ENCODE data around the gene ADGRL2. TPM values are rescaled to one million over a fixed set of nuclear protein-coding genes. Genes with fewer than 3 reads are reported as not detected.

The ADGRL2 gene
- total and polyA plus RNA-seq, 9 of the 15 experiments (the other 6 are each of a cell fraction or from before 2014, with no cell fraction given): 0.03 to 0.15 (median 0.13) TPM; not detected in 6

DNA sequence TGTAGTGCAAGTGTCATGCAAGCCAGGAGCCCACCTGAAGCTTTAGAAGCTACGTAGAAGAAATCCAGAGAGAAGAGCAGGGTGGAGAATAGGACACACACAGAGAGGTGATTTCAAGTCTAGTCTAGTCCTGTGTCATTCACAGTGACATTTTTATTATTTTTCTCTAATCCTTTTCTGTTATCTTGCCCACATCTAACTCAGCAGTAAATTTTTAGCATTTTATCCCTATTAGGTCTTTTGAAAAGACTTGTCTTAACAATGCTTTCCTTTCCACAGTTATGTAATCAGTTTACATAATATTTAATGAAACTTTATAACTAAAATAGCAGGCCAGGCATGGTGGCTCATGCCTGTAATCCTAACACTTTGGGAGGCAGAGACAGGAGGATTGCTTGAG, 198.6 kb downstream of the ADGRL2 start:
- in situ Hi-C loops (cut with MboI): no loop called here
- no peaks in the 10 kb centered on the region for H3K36me3 ChIP-seq (ENCODE audit: control insufficient read depth, insufficient read depth, low read length)
- FAIRE-seq: no peak

GRCh38 chr1:82000221-82000620, 199.5 kb downstream of the ADGRL2 start:
- ChIA-PET POLR2A (no interaction called here), CTCF (ENCODE audit: low intra/inter-chr PET ratio) (no interaction called here)
- H3K4me1 ChIP-seq (replicated peaks in 1 of 2; ENCODE audit: control insufficient read depth in 2 of 2, insufficient read depth in 2 of 2, low read length in 2 of 2): no peaks in the 10 kb centered on the region
- intact Hi-C loops (cut with micrococcal nuclease) (no loop called here), in situ Hi-C loops (cut with MboI) (no loop called here)
- H2AFZ ChIP-seq (ENCODE audit: low read depth, low read length): no peak overlapping the region
- H3K4me3 ChIP-seq: no peak overlapping the region
- no peaks in the 10 kb centered on the region for H4K20me1 ChIP-seq (replicated peaks; ENCODE audit: control insufficient read depth, insufficient read depth, low read length)
- DNase-seq (ENCODE audit: extremely low read depth in 1 of 4, low spot score in 3 of 4): no peak
- H3K79me2 ChIP-seq (ENCODE audit: control insufficient read depth, insufficient read depth, low read length): no peaks in the 10 kb centered on the region
- BruUV-seq (replicated peaks): no TSS peak
- ATAC-seq: no peak
- FAIRE-seq: no peak
- H3K4me2 ChIP-seq (ENCODE audit: insufficient read depth, low read length): no peak overlapping the region
- H3K9me3 ChIP-seq (replicated peaks; ENCODE audit: control insufficient read depth, insufficient read depth, low read depth, low read length): no peaks in the 10 kb centered on the region
- no peaks in the 10 kb centered on the region for H3K36me3 ChIP-seq (ENCODE audit: control insufficient read depth, insufficient read depth, low read length)
- no peaks in the 10 kb centered on the region for H3K9me1 ChIP-seq (ENCODE audit: control insufficient read depth, insufficient read depth, low read length)
- WGBS (ENCODE audit: insufficient coverage, low coverage, missing lambda C conversion rate): 3% methylated on average over 2 of the region's 2 CpGs
- no peaks in the 10 kb centered on the region for H3K27me3 ChIP-seq (ENCODE audit: control insufficient read depth in 2 of 2, insufficient read depth in 2 of 2, low read length in 2 of 2)
- no peak overlapping the region for H3K27ac ChIP-seq (ENCODE audit: extremely low read depth, low read depth, low read length)
- no peak overlapping the region for H3K9ac ChIP-seq (ENCODE audit: insufficient read depth in 1 of 2, low read depth in 2 of 2, low read length in 2 of 2)
- no peak for TF ChIP-seq RBFOX2 (IDR thresholded peaks at IDR 0.05; ENCODE audit: low read depth, low read length)
- TF ChIP-seq STAT5B (CRISPR knock-in tag; IDR thresholded peaks at IDR 0.05): no peak
- TF ChIP-seq NCOA4 (IDR thresholded peaks at IDR 0.05; ENCODE audit: partially characterized antibody): no peak
- TF ChIP-seq FOS (IDR thresholded peaks at IDR 0.05; ENCODE audit: extremely low read depth, insufficient read length): no peak
- no peak for TF ChIP-seq PHTF2 (CRISPR knock-in tag; IDR thresholded peaks at IDR 0.05)
- no peak for TF ChIP-seq MXD1 (CRISPR knock-in tag; IDR thresholded peaks at IDR 0.05; ENCODE audit: borderline replicate concordance, poor library complexity, severe bottlenecking)

More for the DNA sequence above, 198.6 kb downstream of the ADGRL2 start:
- H3K27me3 ChIP-seq (ENCODE audit: control insufficient read depth in 2 of 2, insufficient read depth in 2 of 2, low read length in 2 of 2): no peaks in the 10 kb centered on the region
- WGBS (ENCODE audit: insufficient coverage, low coverage, missing lambda C conversion rate): 0% methylated on average over 1 of the region's 1 CpG
- no peaks in the 10 kb centered on the region for H3K79me2 ChIP-seq (ENCODE audit: control insufficient read depth, insufficient read depth, low read length)
- TF ChIP-seq RBM17 (IDR thresholded peaks at IDR 0.05; ENCODE audit: borderline replicate concordance, low read depth, low read length): no peak
- TF ChIP-seq ZC3H11A (IDR thresholded peaks at IDR 0.05; ENCODE audit: low read depth, low read length): no peak
- no peak for TF ChIP-seq ZSCAN29 (IDR thresholded peaks at IDR 0.05)
- TF ChIP-seq XRCC4 (IDR thresholded peaks at IDR 0.05; ENCODE audit: extremely low read depth, insufficient read depth, insufficient read length): no peak
- no peak for TF ChIP-seq TBP (optimal IDR thresholded peaks at IDR 0.05; ENCODE audit: low read depth, low read length)
- intact Hi-C loops (cut with micrococcal nuclease): no loop called here
- H4K20me1 ChIP-seq (replicated peaks; ENCODE audit: control insufficient read depth, insufficient read depth, low read length): no peaks in the 10 kb centered on the region
- ATAC-seq (no peak), DNase-seq (ENCODE audit: extremely low read depth in 1 of 4, low spot score in 3 of 4) (no peak)
- no peaks in the 10 kb centered on the region for H3K9me3 ChIP-seq (replicated peaks; ENCODE audit: control insufficient read depth, insufficient read depth, low read depth, low read length)
- no peak overlapping the region for H2AFZ ChIP-seq (ENCODE audit: low read depth, low read length)
- no peaks in the 10 kb centered on the region for H3K4me1 ChIP-seq (replicated peaks in 1 of 2; ENCODE audit: control insufficient read depth in 2 of 2, insufficient read depth in 2 of 2, low read length in 2 of 2)
- no peaks in the 10 kb centered on the region for H3K9me1 ChIP-seq (ENCODE audit: control insufficient read depth, insufficient read depth, low read length)
- no peak overlapping the region for H3K27ac ChIP-seq (ENCODE audit: extremely low read depth, low read depth, low read length)
- BruUV-seq (replicated peaks): no TSS peak
- ChIA-PET POLR2A (no interaction called here), CTCF (ENCODE audit: low intra/inter-chr PET ratio) (no interaction called here)
- no peak overlapping the region for H3K9ac ChIP-seq (ENCODE audit: insufficient read depth in 1 of 2, low read depth in 2 of 2, low read length in 2 of 2)
- no peak overlapping the region for H3K4me2 ChIP-seq (ENCODE audit: insufficient read depth, low read length)
- no peak overlapping the region for H3K4me3 ChIP-seq
